Fibroblast of mammary gland (primary cell): Measurements from ENCODE around the gene POFUT2.

Experiments
- DNase-seq: peaks from one replicate; pipeline ENCODE4 v3.0.0-alpha.2; 2010; ENCODE audit warnings: low read depth
- H3K4me3 ChIP-seq: 2 replicates; pipeline ENCODE4 v1.5.1; 2011; ENCODE audit warnings: low read depth, mild to moderate bottlenecking, low read length, moderate library complexity; ENCODE audit not compliant: control insufficient read depth
- TF ChIP-seq, protein P1 (sequence below): conservative IDR thresholded peaks from 2 replicates; pipeline ENCODE4 v1.5.1; 2011; ENCODE audit warnings: low read depth, low read length, inconsistent platforms; ENCODE audit not compliant: control insufficient read depth, insufficient read depth

POFUT2 gene

GRCh38 chr21:45304945-45305344 lies 17.2 kb upstream of the POFUT2 start:
- H3K4me3 ChIP-seq: no peak overlapping the region
- no peak for DNase-seq
- TF ChIP-seq, protein P1, sequence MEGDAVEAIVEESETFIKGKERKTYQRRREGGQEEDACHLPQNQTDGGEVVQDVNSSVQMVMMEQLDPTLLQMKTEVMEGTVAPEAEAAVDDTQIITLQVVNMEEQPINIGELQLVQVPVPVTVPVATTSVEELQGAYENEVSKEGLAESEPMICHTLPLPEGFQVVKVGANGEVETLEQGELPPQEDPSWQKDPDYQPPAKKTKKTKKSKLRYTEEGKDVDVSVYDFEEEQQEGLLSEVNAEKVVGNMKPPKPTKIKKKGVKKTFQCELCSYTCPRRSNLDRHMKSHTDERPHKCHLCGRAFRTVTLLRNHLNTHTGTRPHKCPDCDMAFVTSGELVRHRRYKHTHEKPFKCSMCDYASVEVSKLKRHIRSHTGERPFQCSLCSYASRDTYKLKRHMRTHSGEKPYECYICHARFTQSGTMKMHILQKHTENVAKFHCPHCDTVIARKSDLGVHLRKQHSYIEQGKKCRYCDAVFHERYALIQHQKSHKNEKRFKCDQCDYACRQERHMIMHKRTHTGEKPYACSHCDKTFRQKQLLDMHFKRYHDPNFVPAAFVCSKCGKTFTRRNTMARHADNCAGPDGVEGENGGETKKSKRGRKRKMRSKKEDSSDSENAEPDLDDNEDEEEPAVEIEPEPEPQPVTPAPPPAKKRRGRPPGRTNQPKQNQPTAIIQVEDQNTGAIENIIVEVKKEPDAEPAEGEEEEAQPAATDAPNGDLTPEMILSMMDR: no peak

DNA sequence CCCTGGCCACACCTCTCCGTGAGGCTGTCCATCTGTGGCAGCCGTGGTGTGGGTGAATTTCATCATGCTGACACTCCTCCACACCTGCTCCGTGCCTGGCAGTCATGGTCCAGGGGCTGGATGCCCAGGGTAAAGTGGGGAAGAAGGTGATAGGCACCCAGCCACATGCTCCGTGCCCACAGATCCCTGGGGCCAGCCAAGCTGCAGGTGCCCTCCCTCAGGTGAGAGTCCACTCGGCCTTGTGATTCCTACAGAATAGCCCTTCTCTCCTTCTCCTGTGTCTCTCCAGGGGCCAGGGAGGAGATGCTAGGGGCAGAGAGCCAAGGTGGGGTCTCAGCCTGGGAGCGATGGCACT lies 16.8 kb upstream of the POFUT2 start:
- no peak for DNase-seq
- H3K4me3 ChIP-seq: no peak overlapping the region

DNA sequence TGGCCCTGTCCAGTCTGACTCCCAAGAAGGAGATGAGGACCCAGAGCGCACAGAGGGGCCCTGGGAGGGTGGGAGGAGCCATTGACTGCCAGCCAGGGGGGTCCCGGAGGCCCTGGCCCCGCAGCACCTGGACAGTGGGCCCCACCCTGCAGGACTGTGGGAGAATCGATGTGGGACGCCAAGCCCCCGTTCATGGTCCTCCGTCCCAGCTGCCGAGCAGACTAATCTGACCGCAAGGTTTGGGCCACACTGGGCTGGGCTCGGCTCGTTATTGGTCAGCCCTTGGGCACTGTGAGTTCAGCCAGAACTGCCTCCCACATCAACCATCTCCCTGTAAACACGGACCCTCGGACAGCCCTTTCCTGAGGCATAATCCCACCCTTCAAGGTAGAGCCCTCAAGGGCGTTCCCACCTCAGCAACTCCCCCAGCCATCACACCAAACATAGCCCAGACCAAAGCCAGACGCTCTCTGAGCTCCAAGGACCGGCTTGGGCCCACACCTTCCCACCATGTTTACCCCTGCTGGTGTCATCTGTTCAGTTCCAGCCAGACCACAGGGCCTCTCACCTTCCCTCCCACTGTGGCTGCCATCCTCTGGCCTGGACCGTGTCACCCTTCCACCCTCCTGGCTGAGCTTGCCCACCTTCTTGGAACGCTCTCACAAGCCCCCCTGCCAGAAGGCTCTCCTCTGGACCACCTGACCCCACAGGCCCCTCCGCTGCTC lies 16.2 kb upstream of the POFUT2 start:
- TF ChIP-seq, protein P1: no peak
- DNase-seq: no peak
- no peak overlapping the region for H3K4me3 ChIP-seq

More for the DNA sequence above, 16.8 kb upstream of the POFUT2 start:
- TF ChIP-seq, protein P1: no peak

- TF ChIP-seq, protein P1: no peak
- no peak for DNase-seq
These were observed 15.5 kb upstream of the POFUT2 start for GRCh38 chr21:45303091-45303615.

DNA sequence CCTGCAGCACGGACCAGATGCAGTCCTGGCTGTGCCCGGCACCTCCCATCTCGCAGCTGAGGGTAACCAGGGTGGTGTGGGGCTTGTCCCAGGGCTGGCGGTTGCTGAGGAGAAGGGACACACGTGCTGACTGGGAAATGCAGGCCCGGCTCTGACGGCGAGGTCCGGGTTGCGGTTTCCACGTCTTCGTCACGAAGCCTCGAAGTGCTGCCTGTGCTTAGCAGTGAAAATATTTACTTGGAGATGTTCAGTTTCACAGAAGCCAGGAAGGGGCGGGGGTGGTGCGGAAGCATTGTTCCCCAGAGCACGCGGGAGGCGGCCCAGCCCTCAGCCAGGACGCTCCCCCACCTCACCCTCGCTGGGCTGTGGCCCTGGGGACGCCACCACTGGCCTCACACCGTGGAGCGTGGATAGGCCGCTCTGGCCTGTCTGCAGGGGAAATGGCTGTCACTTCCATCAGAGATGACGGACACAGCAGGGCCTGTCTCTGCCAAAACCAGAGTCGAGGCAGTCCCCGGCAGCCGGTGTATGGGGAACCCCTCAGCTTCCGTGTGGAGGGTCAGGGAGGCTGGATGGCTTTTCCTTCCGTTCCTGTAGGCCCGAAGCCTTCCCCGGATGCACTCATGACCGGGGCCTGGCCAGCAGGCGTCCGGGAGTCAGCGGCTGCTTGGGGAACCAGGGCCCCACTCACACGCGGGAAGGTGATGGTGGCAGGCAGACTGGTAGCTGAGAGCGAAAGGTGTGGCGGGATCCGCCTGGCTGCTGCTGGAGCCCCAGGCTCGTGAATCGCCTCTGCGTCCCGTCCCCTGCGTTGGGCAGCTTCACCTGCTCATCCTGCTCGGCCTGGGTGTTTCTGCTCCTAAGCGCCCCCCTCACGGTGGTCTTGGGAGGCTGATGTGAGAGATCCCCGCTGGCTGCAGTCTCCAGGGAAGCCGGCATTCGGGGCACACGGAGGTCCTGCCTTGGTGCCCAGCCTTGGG lies 14.7 kb upstream of the POFUT2 start:
- DNase-seq: peak; percentile 65
- no peak overlapping the region for H3K4me3 ChIP-seq
- TF ChIP-seq, protein P1: no peak

More at GRCh38 chr21:45303091-45303615, 15.5 kb upstream of the POFUT2 start:
- no peak overlapping the region for H3K4me3 ChIP-seq

GRCh38 chr21:45301521-45302081 lies 13.9 kb upstream of the POFUT2 start:
- DNase-seq: no peak
- TF ChIP-seq, protein P1: no peak
- H3K4me3 ChIP-seq: no peak overlapping the region
